Esophagus squamous epithelium (tissue), 5 donors: ENCODE results near the gene ACKR1. TPM values are rescaled to one million over a fixed set of nuclear protein-coding genes. Genes with fewer than 3 reads are reported as not detected.

Source experiments
- DNase-seq: peaks from one replicate; lab custom pipeline; 2025; lab: John Stamatoyannopoulos, UW
- H3K27ac ChIP-seq, 4 donors: fragments of 200-600 bp; sonication (generic); one replicate each; pipeline ENCODE4 v1.5.1; 2016 to 2019; ENCODE audit warnings: mild to moderate bottlenecking in 1 of 4
- H3K27me3 ChIP-seq, 4 donors: fragments of 200-600 bp; sonication (generic); 1 replicate in 3 of 4; 2 replicates in 1 of 4; pipeline versions ENCODE4 v1.5.1 to v1.6.0; 2017 to 2021; ENCODE audit warnings: antibody characterized with exemption in 1 of 4
- H3K36me3 ChIP-seq, 3 donors: fragments of 200-600 bp; sonication (generic); one replicate each; pipeline ENCODE4 v1.5.1; 2016 to 2019
- H3K4me1 ChIP-seq, 3 donors: fragments of 200-600 bp; sonication (generic); one replicate each; pipeline ENCODE4 v1.5.1; 2017 to 2019
- H3K4me3 ChIP-seq, 4 donors: fragments of 200-600 bp; sonication (generic); 1 replicate in 3 of 4; 2 replicates in 1 of 4; pipeline ENCODE4 v1.5.1; 2016 to 2019; ENCODE audit warnings: mild to moderate bottlenecking in 2 of 4, moderate library complexity in 1 of 4
- H3K9me3 ChIP-seq, 3 donors: fragments of 200-600 bp; sonication (generic); one replicate each; pipeline ENCODE4 v1.5.1; 2016 to 2019
- POLR2A ChIP-seq, 4 donors: fragments of 450-650 bp; IDR thresholded peaks; one replicate each; pipeline ENCODE4 v1.6.1; 2017; ENCODE audit warnings: antibody characterized with exemption in 4 of 4, mild to moderate bottlenecking in 4 of 4, moderate library complexity in 3 of 4
- WGBS, 2 donors: methylation state at CpG; one replicate each; pipeline ENCODE4 v1.1.5; 2018; 5-methylcytosine and 5-hydroxymethylcytosine counted together
- intact Hi-C: fragments of 100-400 bp; cut with DNase I; formaldehyde crosslinking; loops from one replicate; pipeline ENCODE4 v1.15.0; 2022
- small RNA-seq, 4 donors: library from RNA; depleted of rRNA; stranded (forward); fragments of <200 nt; gene quantifications; one replicate each; pipeline ENCODE3, GENCODE V24; 2016
- total RNA-seq, 4 donors: library from RNA; depleted of rRNA; stranded (reverse); fragments of >200 nt; gene quantifications; one replicate each; pipeline ENCODE4 v1.1.0, GENCODE V29; 2016
- TF ChIP-seq, protein P1 (sequence below), 6 experiments: fragments of 450-650 bp in 4 of 6; fragments of 200-600 bp in 2 of 6; sonication (generic) in 2 of 6; IDR thresholded peaks; one replicate each; pipeline ENCODE4 v1.5.1; 2016 to 2019; ENCODE audit warnings: antibody characterized with exemption in 6 of 6, mild to moderate bottlenecking in 4 of 6, moderate library complexity in 4 of 6
- donor health status: DM: yes; HTN: yes; CAD: no.

The ACKR1 gene
- total RNA-seq, 4 donors from 2014 or later, result 2.2 to 67.9 (median 33.7) TPM

DNA sequence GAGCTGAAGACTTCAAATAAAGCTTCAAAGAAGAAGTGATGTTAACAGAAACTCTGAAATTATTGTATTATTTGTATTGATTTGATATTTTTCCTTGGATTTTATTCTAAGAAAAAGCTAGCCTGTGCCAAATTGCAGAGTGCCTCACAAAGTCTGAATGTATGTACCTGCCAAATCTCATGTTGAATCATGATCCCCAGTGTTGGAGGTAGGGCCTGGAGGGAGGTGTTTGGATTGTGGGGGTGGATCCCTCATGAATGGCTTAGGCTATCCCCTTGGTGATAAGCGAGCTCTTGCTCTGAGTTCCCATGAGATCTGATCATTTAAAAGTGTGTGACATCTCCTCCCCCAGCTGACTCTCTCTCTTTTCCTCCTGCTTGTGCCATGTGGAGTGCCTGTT, 43.6 kb downstream of the ACKR1 start:
- H3K4me3 ChIP-seq, result no peak overlapping the region
- TF ChIP-seq POLR2A (IDR thresholded peaks at IDR 0.05), result no peak
- TF ChIP-seq, protein P1, sequence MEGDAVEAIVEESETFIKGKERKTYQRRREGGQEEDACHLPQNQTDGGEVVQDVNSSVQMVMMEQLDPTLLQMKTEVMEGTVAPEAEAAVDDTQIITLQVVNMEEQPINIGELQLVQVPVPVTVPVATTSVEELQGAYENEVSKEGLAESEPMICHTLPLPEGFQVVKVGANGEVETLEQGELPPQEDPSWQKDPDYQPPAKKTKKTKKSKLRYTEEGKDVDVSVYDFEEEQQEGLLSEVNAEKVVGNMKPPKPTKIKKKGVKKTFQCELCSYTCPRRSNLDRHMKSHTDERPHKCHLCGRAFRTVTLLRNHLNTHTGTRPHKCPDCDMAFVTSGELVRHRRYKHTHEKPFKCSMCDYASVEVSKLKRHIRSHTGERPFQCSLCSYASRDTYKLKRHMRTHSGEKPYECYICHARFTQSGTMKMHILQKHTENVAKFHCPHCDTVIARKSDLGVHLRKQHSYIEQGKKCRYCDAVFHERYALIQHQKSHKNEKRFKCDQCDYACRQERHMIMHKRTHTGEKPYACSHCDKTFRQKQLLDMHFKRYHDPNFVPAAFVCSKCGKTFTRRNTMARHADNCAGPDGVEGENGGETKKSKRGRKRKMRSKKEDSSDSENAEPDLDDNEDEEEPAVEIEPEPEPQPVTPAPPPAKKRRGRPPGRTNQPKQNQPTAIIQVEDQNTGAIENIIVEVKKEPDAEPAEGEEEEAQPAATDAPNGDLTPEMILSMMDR (IDR thresholded peaks at IDR 0.05), result no peak
- no peak overlapping the region for H3K27ac ChIP-seq
- H3K9me3 ChIP-seq, result peaks cover 0 to 5% (median 0%) of the 10 kb centered on the region in 3 donors
- intact Hi-C loops, result no loop called here
- H3K27me3 ChIP-seq, result no peaks in the 10 kb centered on the region
- DNase-seq, result no peak
- H3K4me1 ChIP-seq, result peaks cover 0 to 15% (median 0%) of the 10 kb centered on the region in 3 donors
- no peaks in the 10 kb centered on the region for H3K36me3 ChIP-seq
- 18 to 40% methylated on average over 1 of the region's 1 CpG for WGBS, 2 donors

DNA sequence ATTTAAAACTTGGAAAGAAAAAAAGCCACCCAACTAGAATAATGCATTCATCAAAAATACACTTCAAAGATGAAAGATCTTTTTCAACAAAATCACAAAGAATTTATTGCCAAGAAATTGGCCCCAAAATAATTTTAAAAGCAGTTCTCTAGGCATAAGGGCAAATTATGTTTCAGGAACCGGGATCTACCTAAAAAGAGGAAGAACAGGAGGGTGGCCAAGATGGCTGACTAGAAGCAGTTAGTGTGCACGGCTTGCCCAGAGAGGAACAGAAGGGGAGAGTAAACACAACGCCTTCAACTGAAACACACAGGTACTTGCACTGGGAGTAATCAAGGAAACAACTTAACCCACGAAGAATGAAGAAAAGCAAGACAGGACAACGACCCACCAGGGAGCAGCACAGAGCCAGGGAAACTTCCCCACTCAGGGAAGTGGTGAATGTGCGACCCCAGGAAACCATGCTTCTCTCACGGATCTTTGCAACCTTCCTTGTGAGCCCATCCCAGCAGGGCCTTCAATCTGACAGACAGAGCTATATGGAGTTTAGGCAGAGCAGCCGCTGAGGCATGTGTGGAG, 46.1 kb downstream of the ACKR1 start:
- Histone ChIP-seq H3K9me3 (peaks cover 0 to 5% (median 0%) of the 10 kb centered on the region in 3 donors), H3K4me1 (peaks cover 0 to 15% (median 0%) of the 10 kb centered on the region in 3 donors), H3K4me3 (no peak overlapping the region), H3K36me3 (no peaks in the 10 kb centered on the region), H3K27me3 (no peaks in the 10 kb centered on the region), H3K27ac (no peak overlapping the region)
- DNase-seq, result no peak
- intact Hi-C loops, result no loop called here
- TF ChIP-seq, protein P1 (IDR thresholded peaks at IDR 0.05), result no peak
- TF ChIP-seq POLR2A (IDR thresholded peaks at IDR 0.05), result no peak
- 59 to 79% methylated on average over 7 to 8 of the region's 8 CpGs for WGBS, 2 donors

Small RNAs within 50 kb of the gene (small RNA-seq; reads per million reads assigned to genes)
- gene RNA5SP60, result 0 reads per million in 4 donors

Other genes with a start within 250 kb of the ACKR1 start
- gene IFI16, start 195.0 kb upstream of the ACKR1 start, total RNA-seq, result 100 to 1,000 TPM in 2 of 4 donors, 10 to 100 TPM in 2; 46.1 to 154 (median 96.9) TPM
- 1 to 10 TPM in 2 of 4 donors, under 1 TPM in 2; 0.27 to 3.2 (median 1.1) TPM for gene AIM2, start 128.1 kb upstream of the ACKR1 start, total RNA-seq
- gene CADM3, start 33.3 kb upstream of the ACKR1 start, total RNA-seq, result 1 to 10 TPM in 2 of 4 donors, under 1 TPM in 2; 0.19 to 9.2 (median 3.3) TPM
- gene FCER1A, start 97.5 kb downstream of the ACKR1 start, total RNA-seq, result 10 to 100 TPM in 2 of 4 donors, 1 to 10 TPM in 1, not detected in 1; 4.7 to 21.4 (median 11.9) TPM
- not detected for gene OR10J4, start 227.3 kb downstream of the ACKR1 start, total RNA-seq
- gene OR10J1, start 234.8 kb downstream of the ACKR1 start, total RNA-seq, result not detected